Sigmoid colon (tissue), 3 donors: Measurements from ENCODE around the gene MYO18A.

Experiments
- POLR2A ChIP-seq, 2 donors: fragments of 450-650 bp; IDR thresholded peaks; one replicate each; pipeline ENCODE4 v1.6.1; 2016; ENCODE audit warnings: antibody characterized with exemption in 2 of 2, mild to moderate bottlenecking in 2 of 2, moderate library complexity in 2 of 2
- TF ChIP-seq, protein P1 (sequence below), 4 experiments: fragments of 450-650 bp in 3 of 4; fragments of 200-600 bp in 1 of 4; IDR thresholded peaks; one replicate each; pipeline ENCODE4 v1.5.1; 2016 to 2019; ENCODE audit warnings: antibody characterized with exemption in 4 of 4, mild to moderate bottlenecking in 3 of 4, moderate library complexity in 2 of 4

DNA sequence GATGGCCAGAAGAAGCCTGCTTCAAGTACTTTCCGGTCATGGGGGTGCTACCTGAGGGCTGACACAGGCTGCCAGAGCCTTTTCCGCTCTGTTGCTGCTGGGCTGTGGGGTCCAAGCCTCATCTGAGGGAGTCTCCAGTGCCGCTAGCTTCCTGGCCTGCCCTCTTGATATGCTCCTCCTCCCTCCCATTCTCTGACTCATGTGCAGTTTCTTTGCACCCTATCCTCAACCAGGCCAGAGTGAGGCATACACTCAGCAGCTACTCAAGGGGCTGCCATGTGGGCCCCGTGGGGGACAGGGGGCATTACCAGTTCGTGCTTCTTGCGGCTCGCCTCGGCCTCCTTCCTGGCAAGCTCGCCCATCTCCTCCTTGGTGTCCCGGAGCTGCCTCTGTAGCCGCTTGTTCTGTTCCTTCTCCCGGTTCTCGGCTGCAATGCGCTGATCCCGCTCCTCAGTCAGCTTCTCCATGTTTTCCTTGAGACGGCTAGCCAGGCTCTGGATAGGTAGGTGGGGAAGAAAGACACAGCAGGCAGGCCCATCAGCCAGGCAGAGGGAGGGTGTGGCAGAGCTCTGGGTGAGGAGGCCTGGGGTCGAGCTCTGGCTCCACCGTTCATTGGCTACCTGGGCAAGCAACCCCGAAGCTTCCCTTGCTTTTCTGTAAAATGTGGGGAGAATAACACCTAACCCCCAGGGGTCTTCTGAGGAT, 93.4 kb downstream of the MYO18A start:
- TF ChIP-seq, protein P1, sequence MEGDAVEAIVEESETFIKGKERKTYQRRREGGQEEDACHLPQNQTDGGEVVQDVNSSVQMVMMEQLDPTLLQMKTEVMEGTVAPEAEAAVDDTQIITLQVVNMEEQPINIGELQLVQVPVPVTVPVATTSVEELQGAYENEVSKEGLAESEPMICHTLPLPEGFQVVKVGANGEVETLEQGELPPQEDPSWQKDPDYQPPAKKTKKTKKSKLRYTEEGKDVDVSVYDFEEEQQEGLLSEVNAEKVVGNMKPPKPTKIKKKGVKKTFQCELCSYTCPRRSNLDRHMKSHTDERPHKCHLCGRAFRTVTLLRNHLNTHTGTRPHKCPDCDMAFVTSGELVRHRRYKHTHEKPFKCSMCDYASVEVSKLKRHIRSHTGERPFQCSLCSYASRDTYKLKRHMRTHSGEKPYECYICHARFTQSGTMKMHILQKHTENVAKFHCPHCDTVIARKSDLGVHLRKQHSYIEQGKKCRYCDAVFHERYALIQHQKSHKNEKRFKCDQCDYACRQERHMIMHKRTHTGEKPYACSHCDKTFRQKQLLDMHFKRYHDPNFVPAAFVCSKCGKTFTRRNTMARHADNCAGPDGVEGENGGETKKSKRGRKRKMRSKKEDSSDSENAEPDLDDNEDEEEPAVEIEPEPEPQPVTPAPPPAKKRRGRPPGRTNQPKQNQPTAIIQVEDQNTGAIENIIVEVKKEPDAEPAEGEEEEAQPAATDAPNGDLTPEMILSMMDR (IDR thresholded peaks at IDR 0.05) = no peak
- TF ChIP-seq POLR2A (IDR thresholded peaks at IDR 0.05) = no peak
